Activated CD4-positive, alpha-beta T cell treated with anti-CD3 and anti-CD28 coated beads, Interleukin-2, amount 50 U/mL, for 1 hour (primary cell): ENCODE data around the gene EIF3K.
A peak's percentile ranks its signal among the peaks of the same experiment; 100 is the strongest.
"Not testable (repeated sequence)": the region's sequence is repeated elsewhere in the genome, so short reads cannot be mapped to it uniquely, and the experiment has no call there.

Experiments
- DNase-seq: peaks from one replicate; pipeline ENCODE4 v3.0.0-alpha.2; 2020

The EIF3K gene

DNA sequence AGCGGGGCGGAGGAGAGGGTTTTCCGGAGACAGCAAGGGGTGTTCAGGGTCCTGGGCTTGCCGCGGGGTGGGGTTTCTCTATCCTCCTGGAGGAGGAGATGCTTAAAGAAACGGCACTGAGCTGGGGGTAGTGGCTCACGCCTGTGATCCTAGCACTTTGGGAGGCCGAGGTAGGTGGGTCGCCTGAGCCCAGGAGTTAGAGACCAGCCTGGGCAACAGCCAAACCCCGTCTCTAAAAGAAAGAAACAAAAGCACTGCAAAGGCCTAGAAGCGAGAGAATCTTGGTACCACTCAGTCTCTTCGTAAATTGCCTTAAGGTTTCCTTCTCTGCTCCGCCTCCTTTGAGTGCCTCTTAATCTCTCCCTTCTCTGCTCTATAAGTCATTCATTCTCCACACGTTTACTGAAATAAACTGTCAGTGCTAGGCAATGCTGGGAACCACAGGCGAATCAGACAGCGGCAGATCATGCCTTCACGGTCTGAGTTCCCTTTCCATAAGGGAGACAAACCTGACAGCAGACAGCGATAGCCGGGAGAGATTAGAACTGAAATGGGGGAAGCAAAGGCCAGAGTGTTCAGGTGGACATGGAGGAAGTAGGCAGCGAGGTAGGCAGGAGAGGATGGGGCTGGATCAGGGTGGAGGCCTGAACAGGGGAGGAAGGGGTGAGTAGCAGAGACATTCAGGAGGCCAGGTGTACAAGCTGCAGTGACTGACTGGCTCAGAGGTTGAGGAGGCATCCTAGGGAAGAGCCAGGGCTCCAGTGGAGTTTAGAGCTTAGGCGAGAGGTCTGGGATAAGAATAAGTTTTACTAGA is 580 bp downstream of the EIF3K start:
- no peak for DNase-seq

GRCh38 chr19:38624822-38625221 is 5.8 kb downstream of the EIF3K start:
- DNase-seq: no peak

DNA sequence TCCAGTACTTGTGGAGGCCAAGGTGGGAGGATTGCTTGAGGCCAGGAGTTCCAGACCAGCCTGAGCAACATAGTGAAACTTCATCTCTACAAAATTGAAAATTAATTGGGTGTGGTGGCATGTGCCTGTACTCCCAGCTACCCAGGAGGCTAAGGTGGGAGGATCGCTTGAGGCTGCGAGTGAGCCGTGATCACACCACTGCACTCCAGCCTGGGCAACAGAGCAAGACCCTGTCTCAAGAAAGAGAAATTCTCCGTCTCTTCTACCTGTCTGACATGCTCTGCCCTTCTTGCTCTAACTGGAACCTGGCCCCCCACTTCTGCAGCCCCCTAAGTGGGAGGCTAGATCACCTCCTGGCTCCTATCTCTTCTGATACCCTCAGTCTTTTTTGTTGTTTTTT is 7.4 kb downstream of the EIF3K start:
- DNase-seq: no peak

DNA sequence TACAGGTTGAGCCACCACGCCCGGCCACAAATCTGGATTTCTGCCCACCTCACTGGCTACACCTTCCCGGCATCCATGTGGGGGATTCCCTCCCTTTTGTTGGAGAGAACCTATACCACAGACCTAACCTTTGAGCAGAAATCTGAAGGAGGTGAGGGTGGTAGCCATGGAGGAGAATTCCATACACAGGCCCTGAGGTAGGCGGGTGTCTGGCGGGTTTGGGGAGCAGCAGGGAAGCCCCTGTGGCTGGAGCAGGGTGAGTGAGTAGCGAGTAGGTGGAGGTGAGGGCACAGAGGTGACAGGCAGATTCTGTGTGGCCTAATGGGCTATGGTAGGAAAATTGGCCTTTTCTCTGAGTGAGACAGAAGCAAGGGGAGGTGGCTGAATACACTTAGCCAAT is 10.6 kb downstream of the EIF3K start:
- no peak for DNase-seq

DNA sequence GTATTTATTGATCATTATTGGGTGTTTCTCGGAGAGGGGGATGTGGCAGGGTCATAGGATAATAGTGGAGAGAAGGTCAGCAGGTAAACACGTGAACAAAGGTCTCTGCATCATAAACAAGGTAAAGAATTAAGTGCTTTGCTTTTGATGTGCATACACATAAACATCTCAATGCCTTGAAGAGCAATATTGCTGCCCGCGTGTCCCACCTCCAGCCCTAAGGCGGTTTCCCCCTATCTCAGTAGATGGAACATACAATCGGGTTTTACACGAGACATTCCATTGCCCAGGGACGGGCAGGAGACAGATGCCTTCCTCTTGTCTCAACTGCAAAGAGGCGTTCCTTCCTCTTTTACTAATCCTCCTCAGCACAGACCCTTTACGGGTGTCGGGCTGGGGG is 12.3 kb downstream of the EIF3K start:
- not testable (repeated sequence) for DNase-seq

DNA sequence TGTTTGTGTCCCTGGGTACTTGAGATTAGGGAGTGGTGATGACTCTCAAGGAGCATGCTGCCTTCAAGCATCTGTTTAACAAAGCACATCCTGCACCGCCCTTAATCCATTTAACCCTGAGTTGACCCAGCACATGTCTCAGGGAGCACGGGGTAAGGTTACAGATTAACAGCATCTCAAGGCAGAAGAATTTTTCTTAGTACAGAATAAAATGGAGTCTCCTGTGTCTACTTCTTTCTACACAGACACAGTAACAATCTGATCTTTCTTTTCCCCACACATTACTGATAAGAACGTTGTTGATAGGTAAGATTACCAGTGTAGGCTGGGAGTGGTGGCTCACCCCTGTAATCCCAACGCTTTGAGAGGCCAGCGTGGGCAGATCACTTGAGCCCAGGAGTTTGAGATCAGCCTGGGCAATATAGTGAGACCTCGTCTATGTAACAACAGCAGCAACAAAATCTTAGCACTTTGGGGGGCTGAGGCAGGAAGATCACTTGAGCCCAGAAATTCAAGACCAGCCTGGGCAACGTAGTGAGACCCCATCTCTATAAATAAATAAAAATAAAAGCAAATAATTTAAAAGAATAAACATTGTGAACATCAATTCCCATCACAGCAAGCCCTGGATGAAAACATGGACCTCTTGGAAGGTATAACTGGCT is 13.0 kb downstream of the EIF3K start:
- DNase-seq: not testable (repeated sequence)

GRCh38 chr19:38632476-38633213 is 13.7 kb downstream of the EIF3K start:
- DNase-seq: no peak

- DNase-seq: peak; percentile 73
Measured at GRCh38 chr19:38634757-38635482, 15.9 kb downstream of the EIF3K start.

GRCh38 chr19:38635483-38636399 is 16.8 kb downstream of the EIF3K start:
- no peak for DNase-seq

DNA sequence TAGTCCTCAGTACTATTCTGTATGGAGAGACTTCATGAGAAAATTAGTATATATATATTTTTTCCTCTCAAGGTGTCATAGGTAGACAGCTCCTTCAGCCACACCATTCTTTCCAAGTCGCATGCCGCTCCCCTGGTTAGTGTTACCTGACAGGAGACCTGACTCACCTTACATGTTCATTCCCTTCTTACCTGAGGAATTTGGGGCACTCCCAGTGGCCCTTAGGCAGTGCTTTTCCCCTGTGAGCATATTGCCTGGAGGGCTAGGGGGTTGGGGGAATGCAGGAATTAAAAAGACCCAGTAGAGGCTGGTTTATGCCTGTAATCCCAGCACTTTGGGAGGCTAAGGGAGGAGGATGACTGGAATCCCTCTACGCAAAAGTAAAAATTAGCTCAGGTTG is 19.5 kb downstream of the EIF3K start:
- DNase-seq: no peak

DNA sequence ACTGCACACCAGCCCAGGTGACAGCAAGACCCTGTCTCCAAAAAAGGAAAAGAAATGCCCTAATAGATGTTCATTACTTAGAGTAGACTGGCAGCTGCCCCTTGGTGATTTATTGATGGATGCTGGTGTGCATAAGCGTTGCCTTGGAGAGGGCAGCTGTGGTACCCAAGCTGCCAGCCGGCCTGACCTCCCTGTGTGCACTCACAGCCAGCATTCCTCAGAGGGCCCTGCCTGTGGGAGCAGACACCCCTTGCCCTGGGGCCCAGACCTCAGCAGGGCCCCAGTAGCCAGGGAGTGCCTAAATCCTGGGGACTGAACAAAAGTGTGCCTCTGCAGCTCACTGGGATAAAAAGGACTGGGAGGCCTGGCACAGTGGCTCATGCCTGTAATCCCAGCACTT is 20.7 kb downstream of the EIF3K start:
- no peak for DNase-seq

- no peak for DNase-seq
Measured at GRCh38 chr19:38640368-38640767, 21.4 kb downstream of the EIF3K start.

- DNase-seq: no peak
Measured at GRCh38 chr19:38642176-38642575, 23.2 kb downstream of the EIF3K start.

GRCh38 chr19:38644719-38645118 is 25.7 kb downstream of the EIF3K start:
- no peak for DNase-seq

DNA sequence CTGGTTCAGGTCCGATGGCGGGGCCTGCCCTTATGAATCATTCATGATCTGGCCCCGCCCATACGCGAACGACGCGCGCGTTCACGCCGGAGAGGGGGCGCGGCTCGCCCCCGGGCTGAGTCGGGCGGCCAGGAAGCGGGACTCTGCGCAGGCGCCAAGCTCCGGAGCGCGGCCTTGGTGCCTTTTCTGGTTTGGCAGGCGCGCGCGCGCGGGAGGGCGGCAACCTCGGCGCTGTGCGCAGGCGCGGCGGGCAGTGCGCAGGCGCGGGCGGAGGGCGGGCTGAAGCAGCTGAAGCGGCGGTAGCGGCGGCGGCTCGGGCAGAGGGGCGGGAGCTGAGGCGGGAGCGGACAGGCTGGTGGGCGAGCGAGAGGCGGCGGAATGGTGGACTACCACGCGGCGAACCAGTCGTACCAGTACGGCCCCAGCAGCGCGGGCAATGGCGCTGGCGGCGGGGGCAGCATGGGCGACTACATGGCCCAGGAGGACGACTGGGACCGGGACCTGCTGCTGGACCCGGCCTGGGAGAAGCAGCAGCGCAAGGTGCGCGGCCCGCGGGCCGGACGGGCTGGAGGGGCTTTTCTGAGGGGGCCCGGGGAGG is 28.5 kb downstream of the EIF3K start, which contains the start of gene ACTN4:
TSS of gene ACTN4 (plus strand) at position 282 of the 598 bp plus-strand sequence. CDS start at position 379, 97 bp downstream.
- DNase-seq: peak; percentile 100

GRCh38 chr19:38647966-38648768 is 29.2 kb downstream of the EIF3K start:
- no peak for DNase-seq

- DNase-seq: no peak
Measured at GRCh38 chr19:38648769-38649304, 29.8 kb downstream of the EIF3K start.

DNA sequence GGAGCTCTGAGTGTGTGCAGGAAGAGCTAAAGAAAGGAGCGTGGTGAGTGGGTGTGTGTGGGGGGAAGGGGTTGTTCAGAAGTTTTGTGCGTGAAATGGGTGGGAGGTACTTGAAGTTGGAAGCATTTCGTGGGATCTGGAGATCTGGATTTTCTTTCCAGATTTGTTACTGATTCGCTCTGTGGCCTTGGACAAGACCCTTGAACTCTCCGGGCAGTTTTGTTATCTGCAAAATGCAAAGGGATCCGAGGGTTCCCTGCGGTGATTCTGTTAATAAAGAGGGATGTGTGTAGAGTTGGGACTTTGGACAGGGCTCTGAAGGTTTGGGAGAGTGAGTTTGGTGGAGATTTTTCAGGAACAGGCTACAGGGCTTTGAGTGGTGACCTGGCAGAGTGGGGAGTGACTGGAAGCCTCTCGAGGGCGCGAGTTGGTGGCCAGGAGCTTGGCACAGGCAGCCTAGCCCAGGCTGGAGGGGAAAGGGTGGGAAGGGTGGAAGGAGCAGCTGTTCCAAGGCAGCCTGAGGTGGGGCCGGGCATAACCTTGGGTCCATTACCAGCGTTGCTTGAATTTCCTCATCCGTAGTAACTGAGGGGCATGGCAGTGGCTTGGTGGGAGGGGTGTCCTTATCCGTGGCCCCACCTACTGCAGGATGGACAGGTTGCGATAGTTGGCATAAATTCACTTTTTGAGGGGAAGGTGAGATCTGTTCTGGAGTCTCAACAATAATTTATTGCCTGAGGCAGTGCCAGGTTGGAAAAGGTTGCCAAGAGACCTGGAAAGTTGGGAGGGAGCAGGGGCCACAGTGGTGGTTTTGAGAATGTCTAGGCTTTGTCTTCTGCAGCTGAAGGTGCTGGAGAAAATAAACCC is 30.6 kb downstream of the EIF3K start:
- DNase-seq: no peak

- no peak for DNase-seq
Measured at GRCh38 chr19:38650172-38650775, 31.3 kb downstream of the EIF3K start.
